SK-N-SH (cell line): Measurements from ENCODE around the gene CCDC192. TPM values are rescaled to one million over a fixed set of nuclear protein-coding genes. Genes with fewer than 3 reads are reported as not detected.

ENCODE experiments used
- CTCF ChIA-PET: fragments of 300-600, 350-600 bp; formaldehyde crosslinking; extraction: SDS; loops from one replicate; lab custom pipeline; 2021; lab: Yijun Ruan, JAX
- POLR2A ChIA-PET: fragments of 350-600 bp; sonication (Branson Sonifier 250); formaldehyde crosslinking; extraction: SDS; loops from one replicate; lab custom pipeline; 2020; ENCODE audit warnings: antibody characterized with exemption, inconsistent platforms; lab: Yijun Ruan, JAX
- DNase-seq: peaks from one replicate; pipeline ENCODE4 v3.0.0; 2012
- H2AFZ ChIP-seq: fragments of 200-600 bp; sonication (generic); 2 replicates; pipeline ENCODE4 v1.8.1; 2016; ENCODE audit warnings: antibody characterized with exemption, mild to moderate bottlenecking, low read depth
- H3F3A ChIP-seq: fragments of 200-600 bp; sonication (generic); replicated peaks from 2 replicates; pipeline ENCODE3; 2016; ENCODE audit warnings: antibody characterized with exemption, mild to moderate bottlenecking; ENCODE audit not compliant: insufficient read depth
- H3K27ac ChIP-seq, 2 experiments: fragments of 200-500 bp in 1 of 2; fragments of 200-600 bp in 1 of 2; sonication (Bioruptor generic) in 1 of 2; sonication (generic), shearing (Covaris generic) in 1 of 2; 2 replicates each; pipeline versions ENCODE4 v1.5.1 to v1.6.1; 2014 to 2016; ENCODE audit warnings: low read depth in 2 of 2, inconsistent platforms in 1 of 2, low read length in 1 of 2, mild to moderate bottlenecking in 1 of 2, mixed read lengths in 1 of 2
- H3K27me3 ChIP-seq: fragments of 200-600 bp; sonication (generic), shearing (Covaris generic); 2 replicates; pipeline ENCODE4 v1.6.1; 2016; ENCODE audit warnings: mixed run types; ENCODE audit not compliant: insufficient read depth
- H3K36me3 ChIP-seq, 2 experiments: fragments of 200-500 bp in 1 of 2; fragments of 200-600 bp in 1 of 2; sonication (Bioruptor generic) in 1 of 2; sonication (generic) in 1 of 2; replicated peaks in 1 of 2; 2 replicates each; pipeline versions ENCODE3 to v1.5.1; 2014 to 2016; ENCODE audit warnings: low read length in 1 of 2, mild to moderate bottlenecking in 1 of 2; ENCODE audit not compliant: insufficient read depth in 2 of 2, control insufficient read depth in 1 of 2
- H3K4me1 ChIP-seq, 2 experiments: fragments of 200-500 bp in 1 of 2; fragments of 200-600 bp in 1 of 2; sonication (Bioruptor generic) in 1 of 2; sonication (generic), shearing (Covaris generic) in 1 of 2; 2 replicates each; pipeline versions ENCODE4 v1.5.1 to v1.6.1; 2014 to 2016; ENCODE audit warnings: low read depth in 1 of 2, low read length in 1 of 2, mixed run types in 1 of 2; ENCODE audit not compliant: insufficient read depth in 2 of 2, control insufficient read depth in 1 of 2
- H3K4me2 ChIP-seq: fragments of 200-600 bp; sonication (generic), shearing (Covaris generic); 2 replicates; pipeline ENCODE4 v1.6.1; 2017; ENCODE audit warnings: mixed run types
- H3K4me3 ChIP-seq, 2 experiments: fragments of 200-500 bp in 1 of 2; fragments of 200-600 bp in 1 of 2; sonication (Bioruptor generic) in 1 of 2; sonication (generic), shearing (Covaris generic) in 1 of 2; 2 replicates each; pipeline versions ENCODE4 v1.5.1 to v1.8.1; 2014 to 2016; ENCODE audit warnings: low read depth in 2 of 2, inconsistent platforms in 1 of 2, low read length in 1 of 2, mild to moderate bottlenecking in 1 of 2, mixed read lengths in 1 of 2, moderate library complexity in 1 of 2
- H3K79me2 ChIP-seq: fragments of 200-600 bp; sonication (generic); 2 replicates; pipeline ENCODE4 v1.8.1; 2017; ENCODE audit warnings: mild to moderate bottlenecking; ENCODE audit not compliant: insufficient read depth
- H3K9ac ChIP-seq: fragments of 200-600 bp; sonication (generic); 2 replicates; pipeline ENCODE4 v1.6.1; 2017; ENCODE audit warnings: mixed run types
- H3K9me2 ChIP-seq: fragments of 200-600 bp; sonication (generic); 2 replicates; pipeline ENCODE4 v1.6.1; 2017; ENCODE audit warnings: mixed run types
- H3K9me3 ChIP-seq: fragments of 200-600 bp; sonication (generic); 2 replicates; pipeline ENCODE4 v1.6.1; 2017; ENCODE audit warnings: mixed run types, mild to moderate bottlenecking, moderate library complexity
- H4K20me1 ChIP-seq: fragments of 200-600 bp; sonication (generic); 2 replicates; pipeline ENCODE4 v1.6.1; 2017; ENCODE audit warnings: mild to moderate bottlenecking, mixed run types; ENCODE audit not compliant: insufficient read depth
- CTCF ChIP-seq: fragments of 200-600 bp; sonication (generic); IDR thresholded peaks from 2 replicates; pipeline ENCODE4 v1.6.1; 2017; ENCODE audit warnings: antibody characterized with exemption, mild to moderate bottlenecking, moderate library complexity
- EP300 ChIP-seq, 2 experiments: IDR thresholded peaks; 2 replicates each; pipeline versions ENCODE4 v1.4.0 to v1.6.1; 2012; ENCODE audit warnings: borderline replicate concordance in 1 of 2, low read depth in 1 of 2, low read length in 1 of 2
- EZH2phosphoT487 ChIP-seq: fragments of 200-600 bp; sonication (generic); IDR thresholded peaks from 2 replicates; pipeline ENCODE4 v1.6.1; 2017; ENCODE audit warnings: low read depth, mixed run types, mild to moderate bottlenecking, antibody characterized with exemption, moderate library complexity, borderline replicate concordance
- FOSL2 ChIP-seq: IDR thresholded peaks from 2 replicates; pipeline ENCODE4 v1.4.0; 2012; ENCODE audit warnings: low read depth, mild to moderate bottlenecking, moderate library complexity, borderline replicate concordance
- FOXJ3 ChIP-seq: sonication (generic); formaldehyde crosslinking; IDR thresholded peaks from 2 replicates; pipeline ENCODE4 v1.5.1; 2020; ENCODE audit warnings: mild to moderate bottlenecking, missing genetic modification reagents
- FOXM1 ChIP-seq: IDR thresholded peaks from 2 replicates; pipeline ENCODE4 v1.4.0; 2012; ENCODE audit warnings: low read depth, mild to moderate bottlenecking
- JUND ChIP-seq: IDR thresholded peaks from 2 replicates; pipeline ENCODE4 v1.4.0; 2012
- MEF2A ChIP-seq: IDR thresholded peaks from 2 replicates; pipeline ENCODE4 v1.4.0; 2012; ENCODE audit warnings: low read depth, borderline replicate concordance
- NFIC ChIP-seq: IDR thresholded peaks from 2 replicates; pipeline ENCODE4 v1.4.0; 2012; ENCODE audit warnings: borderline replicate concordance
- PBX3 ChIP-seq: IDR thresholded peaks from 2 replicates; pipeline ENCODE4; 2012
- SIN3A ChIP-seq: IDR thresholded peaks from 2 replicates; pipeline ENCODE4 v1.6.1; 2012; ENCODE audit warnings: low read depth, mild to moderate bottlenecking, low read length, moderate library complexity, borderline replicate concordance
- SMC3 ChIP-seq: IDR thresholded peaks from 2 replicates; pipeline ENCODE4 v1.6.1; 2012; ENCODE audit warnings: low read depth, low read length, improper control_type of control experiment
- TCF12 ChIP-seq: IDR thresholded peaks from 2 replicates; pipeline ENCODE4 v1.4.0; 2012
- USF1 ChIP-seq: IDR thresholded peaks from 2 replicates; pipeline ENCODE4 v1.4.0; 2012; ENCODE audit warnings: low read depth, borderline replicate concordance
- USF2 ChIP-seq: fragments of 150-350 bp; IDR thresholded peaks from 2 replicates; pipeline ENCODE4 v1.6.1; 2017; ENCODE audit warnings: antibody characterized with exemption, low read length, low read depth, borderline replicate concordance
- YY1 ChIP-seq: IDR thresholded peaks from 2 replicates; pipeline ENCODE4 v1.4.0; 2012; ENCODE audit warnings: low read depth, mild to moderate bottlenecking
- ZBTB33 ChIP-seq: IDR thresholded peaks from 2 replicates; pipeline ENCODE4 v1.4.0; 2012; ENCODE audit warnings: low read depth, borderline replicate concordance
- WGBS: methylation state at CpG from one replicate; pipeline ENCODE4 v1.1.6; 2017; ENCODE audit warnings: low lambda C conversion rate; 5-methylcytosine and 5-hydroxymethylcytosine counted together
- polyA plus RNA-seq, 3 experiments: library from polyadenylated mRNA; depleted of rRNA; stranded (reverse); fragments of >200 nt; gene quantifications; 2 replicates each; pipeline ENCODE4 v1.2.3, GENCODE V29; 2012

CCDC192 gene
- polyA plus RNA-seq, 1 of the 3 experiments (the other 2 are of a cell fraction) = not detected

GRCh38 chr5:127891942-127892341, 188.8 kb downstream of the CCDC192 start:
- Histone ChIP-seq H3K4me1 (peaks cover 3 to 20% of the 10 kb centered on the region in 2 experiments; a peak in 3 of 4 replicates), H3K4me3 (no peak overlapping the region), H3K27me3 (no peaks in the 10 kb centered on the region), H3K27ac (peak overlapping the region in 1 of 2 experiments; percentile 79; a peak in 3 of 4 replicates), H2AFZ (no peak overlapping the region), H3K9ac (no peak overlapping the region)
- POLR2A ChIA-PET = no interaction called here
- no peak for TF ChIP-seq JUND
- no peak for TF ChIP-seq EZH2phosphoT487
- TF ChIP-seq NFIC = no peak
- TF ChIP-seq PBX3 = no peak
- TF ChIP-seq, all 33 proteins: peak for 0
- Histone ChIP-seq H4K20me1 (no peaks in the 10 kb centered on the region), H3F3A (peaks cover 21% of the 10 kb centered on the region), H3K36me3 (no peaks in the 10 kb centered on the region), H3K4me2 (peak overlapping the region; percentile 67), H3K9me3 (no peaks in the 10 kb centered on the region), H3K79me2 (no peaks in the 10 kb centered on the region), H3K9me2 (no peaks in the 10 kb centered on the region)
- WGBS = 80% methylated on average over 1 of the region's 1 CpG
- CTCF ChIA-PET = interaction anchor here (0.9 to 2.1 kb wide), 3 partner anchors 14 to 95 kb away, joined by 3 to 7 read pairs (median 3); no protein-coding TSS in a partner anchor
- DNase-seq = no peak

GRCh38 chr5:127892467-127893207, 189.4 kb downstream of the CCDC192 start:
- Histone ChIP-seq H3K36me3 (no peaks in the 10 kb centered on the region), H3F3A (peaks cover 21% of the 10 kb centered on the region), H3K27me3 (no peaks in the 10 kb centered on the region), H3K9me2 (no peaks in the 10 kb centered on the region), H3K4me2 (peak overlapping the region; percentile 67), H3K4me1 (peaks cover 3 to 20% of the 10 kb centered on the region in 2 experiments; a peak in 3 of 4 replicates), H4K20me1 (no peaks in the 10 kb centered on the region), H3K4me3 (peak overlapping the region; percentile 10 to 11; a peak in 2 of 4 replicates), H3K79me2 (no peaks in the 10 kb centered on the region), H3K9ac (no peak overlapping the region), H3K9me3 (no peaks in the 10 kb centered on the region), H2AFZ (peak overlapping the region; percentile 17; the same call in 1 of the 2 replicates), H3K27ac (peak overlapping the region; percentile 66 to 79; a peak in 3 of 4 replicates)
- ChIA-PET POLR2A (no interaction called here), CTCF (interaction anchor here (0.7 to 2.1 kb wide), 3 partner anchors 15 to 309 kb away, joined by 3 to 7 read pairs (median 4); no protein-coding TSS in a partner anchor)
- WGBS = 9% methylated on average over 6 of the region's 6 CpGs
- peak; percentile 10 for DNase-seq
- peak; percentile 92 for TF ChIP-seq FOSL2
- TF ChIP-seq PBX3 = peak; percentile 97
- peak; percentile 94 for TF ChIP-seq JUND
- TF ChIP-seq TCF12 = peak; percentile 92
- TF ChIP-seq EP300 (IDR thresholded peaks at IDR 0.05; ENCODE audit: borderline replicate concordance in 1 of 2, low read depth in 1 of 2, low read length in 1 of 2) = peak; percentile 21 to 94; a peak in 3 of 4 replicates
- peak; percentile 55; the same call in 1 of the 2 replicates for TF ChIP-seq YY1
- TF ChIP-seq USF1 = no peak
- no peak for TF ChIP-seq EZH2phosphoT487
- TF ChIP-seq ZBTB33 = peak; percentile 49; the same call in 1 of the 2 replicates
- no peak for TF ChIP-seq SMC3
- TF ChIP-seq USF2 = no peak
- TF ChIP-seq FOXJ3 (CRISPR knock-in tag) = no peak
- no peak for TF ChIP-seq CTCF
- TF ChIP-seq FOXM1 = peak; percentile 64; the same call in 1 of the 2 replicates
- TF ChIP-seq SIN3A = peak; percentile 24; the same call in 1 of the 2 replicates
- TF ChIP-seq MEF2A = peak; percentile 76; the same call in 1 of the 2 replicates
